Vagina (tissue), 2 donors: ENCODE measurements around the gene OR2B2. TPM values are rescaled to one million over a fixed set of nuclear protein-coding genes. Genes with fewer than 3 reads are reported as not detected.
A peak's percentile ranks its signal among the peaks of the same experiment; 100 is the strongest.

Source experiments
- DNase-seq, 2 donors: peaks; one replicate each; pipeline ENCODE4 v3.0.0-alpha.2; 2017; ENCODE audit errors: extremely low spot score in 2 of 2
- H3K27ac ChIP-seq: fragments of 200-600 bp; sonication (generic); one replicate; pipeline ENCODE4 v1.5.1; 2019
- H3K27me3 ChIP-seq: fragments of 200-600 bp; sonication (generic); one replicate; pipeline ENCODE4 v1.5.1; 2019
- H3K36me3 ChIP-seq, 2 donors: fragments of 200-600 bp; sonication (generic); one replicate each; pipeline ENCODE4 v1.5.1; 2017 to 2019
- H3K4me1 ChIP-seq: fragments of 200-600 bp; sonication (generic); one replicate; pipeline ENCODE4 v1.5.1; 2019
- H3K4me3 ChIP-seq, 2 donors: fragments of 200-600 bp; sonication (generic); 1 replicate in 1 of 2; 2 replicates in 1 of 2; pipeline ENCODE4 v1.5.1; 2016 to 2019
- H3K9me3 ChIP-seq: fragments of 200-600 bp; sonication (generic); one replicate; pipeline ENCODE4 v1.5.1; 2019
- POLR2A ChIP-seq, 2 donors: fragments of 450-650 bp; IDR thresholded peaks; one replicate each; pipeline ENCODE4 v1.6.1; 2017; ENCODE audit warnings: antibody characterized with exemption in 2 of 2, mild to moderate bottlenecking in 2 of 2, moderate library complexity in 2 of 2
- POLR2AphosphoS5 ChIP-seq, 2 donors: sonication (generic); formaldehyde crosslinking; IDR thresholded peaks; one replicate each; pipeline ENCODE4 v1.9.0; 2017; ENCODE audit warnings: antibody characterized with exemption in 2 of 2, mild to moderate bottlenecking in 2 of 2, low read depth in 1 of 2; ENCODE audit not compliant: insufficient read depth in 1 of 2
- intact Hi-C: fragments of 100-400 bp; cut with DNase I; formaldehyde crosslinking; loops from one replicate; pipeline ENCODE4 v1.15.1; 2023
- total RNA-seq: library from RNA; depleted of rRNA; stranded (reverse); fragments of >200 nt; gene quantifications from one replicate; pipeline ENCODE4 v1.2.3, GENCODE V29; 2016
- TF ChIP-seq, protein P1 (sequence below), 3 experiments: fragments of 450-650 bp in 2 of 3; fragments of 200-600 bp in 1 of 3; sonication (generic) in 1 of 3; IDR thresholded peaks; one replicate each; pipeline ENCODE4 v1.5.1; 2017 to 2019; ENCODE audit warnings: antibody characterized with exemption in 3 of 3, mild to moderate bottlenecking in 2 of 3, moderate library complexity in 2 of 3

The OR2B2 gene
- total RNA-seq, 1 donor from 2014 or later: not detected

DNA sequence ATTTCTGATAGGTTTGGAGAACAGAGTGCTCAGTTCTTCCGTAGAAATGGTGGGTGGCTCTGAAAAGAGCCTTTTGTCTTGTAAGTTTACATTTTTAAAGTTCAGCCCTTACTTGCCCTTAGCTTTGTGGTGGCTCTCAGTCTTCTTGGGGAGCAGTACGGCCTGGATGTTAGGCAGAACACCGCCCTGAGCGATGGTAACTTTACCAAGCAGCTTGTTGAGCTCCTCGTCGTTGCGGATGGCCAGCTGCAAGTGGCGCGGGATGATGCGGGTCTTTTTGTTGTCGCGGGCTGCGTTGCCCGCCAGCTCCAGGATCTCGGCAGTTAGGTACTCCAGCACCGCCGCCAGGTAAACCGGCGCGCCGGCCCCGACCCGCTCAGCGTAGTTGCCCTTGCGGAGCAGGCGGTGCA is 19.5 kb downstream of the OR2B2 start:
- Histone ChIP-seq H3K4me3 (peak overlapping the region; percentile 64 to 66), H3K36me3 (no peaks in the 10 kb centered on the region), H3K27ac (peak overlapping the region; percentile 63), H3K27me3 (no peaks in the 10 kb centered on the region), H3K4me1 (peaks cover 39% of the 10 kb centered on the region), H3K9me3 (no peaks in the 10 kb centered on the region)
- TF ChIP-seq POLR2A (IDR thresholded peaks at IDR 0.05) (no peak), POLR2AphosphoS5 (IDR thresholded peaks at IDR 0.05; ENCODE audit: insufficient read depth in 1 of 2, low read depth in 1 of 2) (no peak)
- TF ChIP-seq, protein P1, sequence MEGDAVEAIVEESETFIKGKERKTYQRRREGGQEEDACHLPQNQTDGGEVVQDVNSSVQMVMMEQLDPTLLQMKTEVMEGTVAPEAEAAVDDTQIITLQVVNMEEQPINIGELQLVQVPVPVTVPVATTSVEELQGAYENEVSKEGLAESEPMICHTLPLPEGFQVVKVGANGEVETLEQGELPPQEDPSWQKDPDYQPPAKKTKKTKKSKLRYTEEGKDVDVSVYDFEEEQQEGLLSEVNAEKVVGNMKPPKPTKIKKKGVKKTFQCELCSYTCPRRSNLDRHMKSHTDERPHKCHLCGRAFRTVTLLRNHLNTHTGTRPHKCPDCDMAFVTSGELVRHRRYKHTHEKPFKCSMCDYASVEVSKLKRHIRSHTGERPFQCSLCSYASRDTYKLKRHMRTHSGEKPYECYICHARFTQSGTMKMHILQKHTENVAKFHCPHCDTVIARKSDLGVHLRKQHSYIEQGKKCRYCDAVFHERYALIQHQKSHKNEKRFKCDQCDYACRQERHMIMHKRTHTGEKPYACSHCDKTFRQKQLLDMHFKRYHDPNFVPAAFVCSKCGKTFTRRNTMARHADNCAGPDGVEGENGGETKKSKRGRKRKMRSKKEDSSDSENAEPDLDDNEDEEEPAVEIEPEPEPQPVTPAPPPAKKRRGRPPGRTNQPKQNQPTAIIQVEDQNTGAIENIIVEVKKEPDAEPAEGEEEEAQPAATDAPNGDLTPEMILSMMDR (IDR thresholded peaks at IDR 0.05): no peak
- DNase-seq: no peak
- intact Hi-C loops: no loop called here

DNA sequence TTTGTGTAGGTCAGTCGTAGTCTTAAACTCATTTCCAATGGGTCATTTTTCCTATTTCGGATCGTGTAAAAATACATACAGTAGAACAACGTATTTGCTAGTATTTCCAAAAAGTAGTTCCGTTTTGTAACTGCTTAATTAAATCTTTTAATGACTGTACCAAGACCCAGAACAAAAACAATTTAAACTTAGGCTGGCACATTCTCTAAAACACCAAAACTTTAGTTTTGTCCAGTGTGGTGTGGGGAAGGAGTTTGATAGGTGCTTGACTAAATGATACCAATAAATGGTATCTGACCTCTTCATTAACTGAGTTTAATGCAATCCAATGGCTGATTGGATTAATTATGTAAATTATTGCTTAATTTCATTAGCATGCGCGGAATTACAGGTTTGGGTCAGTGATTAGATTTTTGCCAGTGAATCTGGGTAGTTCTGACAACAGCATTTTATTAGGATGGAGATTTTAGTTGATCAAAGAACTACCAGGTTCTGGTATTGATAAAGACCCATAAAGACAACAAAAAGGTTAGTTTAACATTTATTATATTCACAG is 20.8 kb downstream of the OR2B2 start:
- TF ChIP-seq, protein P1 (IDR thresholded peaks at IDR 0.05): no peak
- TF ChIP-seq POLR2AphosphoS5 (IDR thresholded peaks at IDR 0.05; ENCODE audit: insufficient read depth in 1 of 2, low read depth in 1 of 2) (no peak), POLR2A (IDR thresholded peaks at IDR 0.05) (no peak)
- no peak for DNase-seq
- Histone ChIP-seq H3K4me1 (peaks cover 39% of the 10 kb centered on the region), H3K27me3 (no peaks in the 10 kb centered on the region), H3K9me3 (no peaks in the 10 kb centered on the region), H3K27ac (no peak overlapping the region), H3K36me3 (no peaks in the 10 kb centered on the region), H3K4me3 (no peak overlapping the region)
- intact Hi-C loops: no loop called here

DNA sequence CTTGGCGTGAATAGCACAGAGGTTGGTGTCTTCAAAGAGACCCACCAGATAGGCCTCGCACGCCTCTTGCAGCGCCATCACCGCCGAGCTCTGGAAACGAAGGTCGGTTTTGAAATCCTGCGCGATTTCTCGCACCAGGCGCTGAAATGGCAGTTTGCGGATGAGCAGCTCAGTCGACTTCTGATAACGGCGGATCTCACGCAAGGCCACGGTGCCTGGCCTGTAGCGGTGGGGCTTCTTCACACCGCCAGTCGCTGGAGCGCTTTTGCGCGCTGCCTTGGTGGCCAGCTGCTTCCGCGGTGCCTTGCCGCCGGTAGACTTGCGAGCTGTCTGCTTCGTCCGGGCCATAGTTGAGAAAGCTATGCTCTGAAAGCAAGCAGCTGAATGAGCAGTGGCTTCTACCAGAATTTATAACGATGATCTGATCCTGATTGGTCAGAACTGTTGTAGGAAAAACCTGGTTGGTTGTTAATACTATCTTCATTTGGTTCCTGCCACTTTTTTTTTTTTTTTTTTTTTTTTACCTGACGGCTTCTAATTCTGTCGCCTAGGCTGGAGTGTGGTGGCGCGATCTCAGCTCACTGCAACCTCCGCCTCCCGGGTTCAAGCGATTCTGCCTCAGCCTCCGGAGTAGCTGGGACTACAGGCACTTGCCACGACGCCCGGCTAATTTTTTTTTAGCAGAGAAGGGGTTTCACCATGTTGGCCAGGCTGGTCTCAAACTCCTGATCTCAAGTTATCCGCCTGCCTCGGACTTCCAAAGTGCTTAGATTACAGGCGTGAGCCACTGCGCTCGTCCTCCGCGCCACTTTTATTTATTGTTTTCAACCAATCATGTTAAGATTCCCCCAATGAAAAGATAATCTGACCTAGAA is 21.5 kb downstream of the OR2B2 start:
- intact Hi-C loops: no loop called here
- no peaks in the 10 kb centered on the region for H3K36me3 ChIP-seq
- H3K9me3 ChIP-seq: no peaks in the 10 kb centered on the region
- peak overlapping the region; percentile 34 to 36 for H3K4me3 ChIP-seq
- DNase-seq: no peak
- H3K4me1 ChIP-seq: peaks cover 39% of the 10 kb centered on the region
- TF ChIP-seq POLR2A (IDR thresholded peaks at IDR 0.05): no peak
- peak; percentile 14 to 76 for TF ChIP-seq POLR2AphosphoS5 (IDR thresholded peaks at IDR 0.05; ENCODE audit: insufficient read depth in 1 of 2, low read depth in 1 of 2)
- no peaks in the 10 kb centered on the region for H3K27me3 ChIP-seq
- no peak overlapping the region for H3K27ac ChIP-seq

DNA sequence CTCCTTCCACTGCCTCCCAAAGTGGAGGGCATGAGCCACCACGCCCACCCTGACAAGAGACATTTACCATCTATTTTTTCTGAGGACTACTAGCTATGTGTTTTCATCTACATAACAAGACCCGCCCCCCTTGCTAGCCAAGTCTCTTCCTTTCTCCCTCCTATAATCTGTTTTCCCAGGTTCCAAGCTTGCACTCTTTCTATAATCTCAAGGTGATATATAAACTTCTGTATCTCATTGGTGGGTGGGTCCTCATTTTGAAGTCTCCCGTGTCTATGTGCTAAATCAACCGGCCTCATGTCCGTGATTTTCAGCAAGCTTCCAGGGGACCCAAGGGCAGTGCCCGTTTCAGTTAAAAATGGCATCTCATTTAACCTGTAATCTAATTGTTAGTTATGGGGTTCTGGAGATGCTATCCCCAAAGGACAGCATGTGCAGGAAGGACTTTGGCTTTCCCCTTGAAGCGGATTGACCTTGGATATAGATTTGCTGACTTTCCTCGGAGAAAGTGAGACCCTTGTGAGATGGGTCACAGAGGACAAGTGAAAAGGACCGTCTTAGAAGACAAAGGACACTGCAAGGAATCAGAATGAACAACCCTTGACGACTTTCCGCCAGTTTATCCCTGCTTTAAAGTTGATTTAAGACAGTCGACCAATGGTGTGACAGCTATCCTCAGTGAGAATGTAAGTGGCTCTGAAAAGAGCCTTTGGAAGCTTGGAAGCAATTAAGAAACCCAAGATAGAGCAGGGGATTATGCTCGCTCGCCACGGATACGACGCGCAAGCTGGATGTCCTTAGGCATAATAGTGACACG is 22.4 kb downstream of the OR2B2 start:
- Histone ChIP-seq H3K4me1 (peaks cover 39% of the 10 kb centered on the region), H3K4me3 (peak overlapping the region; percentile 34 to 36), H3K27me3 (no peaks in the 10 kb centered on the region), H3K27ac (no peak overlapping the region), H3K9me3 (no peaks in the 10 kb centered on the region), H3K36me3 (no peaks in the 10 kb centered on the region)
- DNase-seq: no peak
- TF ChIP-seq POLR2A (IDR thresholded peaks at IDR 0.05): no peak
- TF ChIP-seq, protein P1 (IDR thresholded peaks at IDR 0.05): no peak
- TF ChIP-seq POLR2AphosphoS5 (IDR thresholded peaks at IDR 0.05; ENCODE audit: insufficient read depth in 1 of 2, low read depth in 1 of 2): no peak
- intact Hi-C loops: no loop called here

DNA sequence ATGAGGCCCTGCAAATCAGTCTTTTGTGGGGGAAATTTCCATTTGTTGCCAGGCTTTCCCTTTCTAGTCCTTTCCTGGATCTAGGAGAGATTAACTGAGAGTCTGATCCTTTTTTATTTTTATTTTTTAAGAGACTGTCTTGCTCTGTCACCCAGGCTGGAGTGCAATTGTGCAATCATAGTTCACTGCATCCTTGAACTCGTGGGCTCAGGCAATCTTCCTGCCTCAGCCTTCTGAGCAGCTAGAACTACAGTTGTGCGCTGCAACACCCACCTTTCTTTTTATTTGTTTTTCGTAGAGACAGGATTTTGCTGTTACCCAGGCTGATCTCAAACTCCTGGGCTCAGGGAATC is 22.9 kb downstream of the OR2B2 start:
- Histone ChIP-seq H3K27ac (no peak overlapping the region), H3K9me3 (no peaks in the 10 kb centered on the region), H3K4me3 (no peak overlapping the region), H3K4me1 (peaks cover 39% of the 10 kb centered on the region), H3K36me3 (no peaks in the 10 kb centered on the region), H3K27me3 (no peaks in the 10 kb centered on the region)
- intact Hi-C loops: no loop called here
- no peak for DNase-seq
- TF ChIP-seq POLR2AphosphoS5 (IDR thresholded peaks at IDR 0.05; ENCODE audit: insufficient read depth in 1 of 2, low read depth in 1 of 2) (no peak), POLR2A (IDR thresholded peaks at IDR 0.05) (no peak)
- TF ChIP-seq, protein P1 (IDR thresholded peaks at IDR 0.05): no peak
